Breast epithelium (tissue), 4 donors: Measurements from ENCODE around the gene DUSP3. TPM values are rescaled to one million over a fixed set of nuclear protein-coding genes. Genes with fewer than 3 reads are reported as not detected.

Source experiments
- DNase-seq, 2 donors: peaks; one replicate each; pipeline ENCODE4 v3.0.0-alpha.2; 2019; ENCODE audit warnings: low spot score in 2 of 2
- H3K27ac ChIP-seq, 2 donors: fragments of 200-600 bp; sonication (generic) in 1 of 2; one replicate each; pipeline ENCODE4 v1.5.1; 2016 to 2019; ENCODE audit warnings: mild to moderate bottlenecking in 1 of 2
- H3K27me3 ChIP-seq, 2 donors: fragments of 200-600 bp; sonication (generic) in 1 of 2; one replicate each; pipeline versions ENCODE4 v1.5.1 to v1.6.0; 2017 to 2019; ENCODE audit warnings: control low read depth in 1 of 2, mild to moderate bottlenecking in 1 of 2
- H3K36me3 ChIP-seq: fragments of 200-600 bp; one replicate; pipeline ENCODE4 v1.5.1; 2019
- H3K4me1 ChIP-seq, 2 donors: fragments of 200-600 bp; sonication (generic); one replicate each; pipeline ENCODE4 v1.5.1; 2016 to 2019; ENCODE audit warnings: control low read depth in 1 of 2
- H3K4me3 ChIP-seq, 3 donors: fragments of 200-600 bp; sonication (generic); 1 replicate in 2 of 3; 2 replicates in 1 of 3; pipeline ENCODE4 v1.5.1; 2016 to 2019; ENCODE audit warnings: mild to moderate bottlenecking in 3 of 3, moderate library complexity in 2 of 3
- H3K9me3 ChIP-seq, 2 donors: fragments of 200-600 bp; sonication (generic) in 1 of 2; one replicate each; pipeline ENCODE4 v1.5.1; 2016 to 2019; ENCODE audit warnings: control low read depth in 1 of 2
- POLR2A ChIP-seq: fragments of 450-650 bp; IDR thresholded peaks from one replicate; pipeline ENCODE4 v1.6.1; 2016; ENCODE audit warnings: antibody characterized with exemption, mild to moderate bottlenecking, moderate library complexity
- POLR2AphosphoS5 ChIP-seq, 3 donors: sonication (generic); formaldehyde crosslinking; IDR thresholded peaks; one replicate each; pipeline ENCODE4 v1.6.1; 2017; ENCODE audit warnings: antibody characterized with exemption in 3 of 3
- intact Hi-C: fragments of 100-400 bp; cut with DNase I; formaldehyde crosslinking; loops from one replicate; pipeline ENCODE4 v1.15.1; 2023; ENCODE audit warnings: low total_unique reads
- total RNA-seq, 3 donors: library from RNA; depleted of rRNA; stranded (reverse); fragments of >200 nt; gene quantifications; one replicate each; pipeline ENCODE4 v1.1.0, GENCODE V29; 2016
- TF ChIP-seq, protein P1 (sequence below), 3 donors: fragments of 450-650 bp; IDR thresholded peaks; one replicate each; pipeline ENCODE4 v1.5.1; 2016 to 2017; ENCODE audit warnings: antibody characterized with exemption in 3 of 3, mild to moderate bottlenecking in 3 of 3, moderate library complexity in 3 of 3

DUSP3 gene
- total RNA-seq, 3 donors from 2014 or later = 51.5 to 74.9 (median 62.6) TPM

- H3K36me3 ChIP-seq = no peaks in the 10 kb centered on the region
- no peak overlapping the region for H3K4me3 ChIP-seq
- intact Hi-C loops = no loop called here
- TF ChIP-seq POLR2AphosphoS5 (IDR thresholded peaks at IDR 0.05) = no peak
- TF ChIP-seq POLR2A = no peak
- TF ChIP-seq, protein P1, sequence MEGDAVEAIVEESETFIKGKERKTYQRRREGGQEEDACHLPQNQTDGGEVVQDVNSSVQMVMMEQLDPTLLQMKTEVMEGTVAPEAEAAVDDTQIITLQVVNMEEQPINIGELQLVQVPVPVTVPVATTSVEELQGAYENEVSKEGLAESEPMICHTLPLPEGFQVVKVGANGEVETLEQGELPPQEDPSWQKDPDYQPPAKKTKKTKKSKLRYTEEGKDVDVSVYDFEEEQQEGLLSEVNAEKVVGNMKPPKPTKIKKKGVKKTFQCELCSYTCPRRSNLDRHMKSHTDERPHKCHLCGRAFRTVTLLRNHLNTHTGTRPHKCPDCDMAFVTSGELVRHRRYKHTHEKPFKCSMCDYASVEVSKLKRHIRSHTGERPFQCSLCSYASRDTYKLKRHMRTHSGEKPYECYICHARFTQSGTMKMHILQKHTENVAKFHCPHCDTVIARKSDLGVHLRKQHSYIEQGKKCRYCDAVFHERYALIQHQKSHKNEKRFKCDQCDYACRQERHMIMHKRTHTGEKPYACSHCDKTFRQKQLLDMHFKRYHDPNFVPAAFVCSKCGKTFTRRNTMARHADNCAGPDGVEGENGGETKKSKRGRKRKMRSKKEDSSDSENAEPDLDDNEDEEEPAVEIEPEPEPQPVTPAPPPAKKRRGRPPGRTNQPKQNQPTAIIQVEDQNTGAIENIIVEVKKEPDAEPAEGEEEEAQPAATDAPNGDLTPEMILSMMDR (IDR thresholded peaks at IDR 0.05) = no peak
- no peaks in the 10 kb centered on the region for H3K27me3 ChIP-seq
- no peaks in the 10 kb centered on the region for H3K9me3 ChIP-seq
- no peaks in the 10 kb centered on the region for H3K4me1 ChIP-seq
- H3K27ac ChIP-seq = no peak overlapping the region
- DNase-seq = no peak
Measured at GRCh38 chr17:43722269-43722619, 56.5 kb downstream of the DUSP3 start.

GRCh38 chr17:43721537-43722268 is 57.1 kb downstream of the DUSP3 start:
- TF ChIP-seq POLR2A = no peak
- TF ChIP-seq POLR2AphosphoS5 (IDR thresholded peaks at IDR 0.05) = no peak
- TF ChIP-seq, protein P1 (IDR thresholded peaks at IDR 0.05) = no peak
- H3K4me1 ChIP-seq = no peaks in the 10 kb centered on the region
- intact Hi-C loops = no loop called here
- H3K4me3 ChIP-seq = no peak overlapping the region
- no peaks in the 10 kb centered on the region for H3K9me3 ChIP-seq
- H3K36me3 ChIP-seq = no peaks in the 10 kb centered on the region
- no peak for DNase-seq
- H3K27me3 ChIP-seq = no peaks in the 10 kb centered on the region
- no peak overlapping the region for H3K27ac ChIP-seq

DNA sequence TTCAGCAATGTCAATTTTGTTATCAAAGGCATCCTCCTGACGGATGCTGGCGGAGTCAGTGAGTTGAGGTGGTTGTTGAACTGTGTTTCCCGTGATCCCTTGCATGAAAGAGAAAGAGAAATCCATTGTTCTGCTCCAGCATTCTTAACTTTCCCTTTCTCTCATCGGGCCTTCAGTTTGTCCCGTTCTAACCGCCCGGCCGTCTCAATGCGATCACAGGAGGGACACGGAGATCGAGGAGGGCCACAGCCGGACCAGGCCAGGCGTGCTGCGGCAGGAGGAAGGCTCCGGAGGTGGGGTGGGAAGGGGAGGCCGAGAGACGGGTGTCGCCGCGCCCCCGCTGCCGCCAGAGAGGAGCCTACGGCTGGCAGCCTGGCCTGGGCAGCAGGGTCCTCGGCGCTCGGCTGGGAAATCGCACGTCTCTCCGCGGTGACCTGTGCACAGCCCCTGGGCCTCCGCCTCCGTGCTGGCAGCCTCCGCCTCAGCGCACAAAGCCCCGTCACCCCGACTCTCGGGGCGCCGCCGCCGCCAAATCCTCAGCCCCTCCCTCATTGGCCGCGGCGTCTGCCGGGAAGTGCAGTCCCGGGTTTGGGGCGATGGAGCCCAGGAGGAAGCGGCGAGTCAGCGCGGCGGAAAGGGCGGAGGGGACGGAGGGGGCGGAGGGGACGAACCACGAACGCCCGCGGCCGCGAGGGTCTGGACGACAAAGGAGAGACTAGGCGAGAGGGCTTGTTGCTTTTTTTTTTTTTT is 58.3 kb downstream of the DUSP3 start:
- Histone ChIP-seq H3K27me3 (no peaks in the 10 kb centered on the region), H3K36me3 (no peaks in the 10 kb centered on the region), H3K4me1 (no peaks in the 10 kb centered on the region), H3K9me3 (no peaks in the 10 kb centered on the region), H3K27ac (peak overlapping the region; percentile 94 to 99), H3K4me3 (peak overlapping the region; percentile 62 to 87 (median 86))
- DNase-seq = peak; percentile 60 to 74
- TF ChIP-seq, protein P1 (IDR thresholded peaks at IDR 0.05) = no peak
- peak; percentile 60 to 74 (median 72) for TF ChIP-seq POLR2AphosphoS5 (IDR thresholded peaks at IDR 0.05)
- intact Hi-C loops = no loop called here

DNA sequence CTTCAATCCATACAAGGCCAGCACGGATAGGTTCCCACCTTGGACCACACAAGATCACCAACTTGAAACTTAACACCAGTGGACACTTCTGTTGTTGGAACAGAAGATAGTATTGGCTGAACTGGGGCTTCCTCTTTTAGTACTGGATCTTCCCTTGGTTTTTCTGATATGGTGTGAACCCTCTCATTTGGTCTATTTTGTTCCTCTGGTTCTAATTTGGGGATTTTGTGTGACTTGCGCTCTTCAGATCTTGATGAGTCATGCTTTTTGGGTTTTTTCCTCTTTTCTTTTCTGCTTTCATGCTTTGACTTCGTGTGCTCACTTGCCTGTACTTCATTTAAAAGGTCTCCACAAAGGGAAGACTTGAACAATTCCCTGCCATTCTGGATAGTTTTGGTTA is 59.2 kb downstream of the DUSP3 start:
- no peak overlapping the region for H3K4me3 ChIP-seq
- no peak overlapping the region for H3K27ac ChIP-seq
- H3K27me3 ChIP-seq = no peaks in the 10 kb centered on the region
- H3K9me3 ChIP-seq = no peaks in the 10 kb centered on the region
- no peak for TF ChIP-seq POLR2A
- TF ChIP-seq POLR2AphosphoS5 (IDR thresholded peaks at IDR 0.05) = no peak
- TF ChIP-seq, protein P1 (IDR thresholded peaks at IDR 0.05) = no peak
- no peaks in the 10 kb centered on the region for H3K4me1 ChIP-seq
- no peaks in the 10 kb centered on the region for H3K36me3 ChIP-seq
- no peak for DNase-seq
- intact Hi-C loops = no loop called here

DNA sequence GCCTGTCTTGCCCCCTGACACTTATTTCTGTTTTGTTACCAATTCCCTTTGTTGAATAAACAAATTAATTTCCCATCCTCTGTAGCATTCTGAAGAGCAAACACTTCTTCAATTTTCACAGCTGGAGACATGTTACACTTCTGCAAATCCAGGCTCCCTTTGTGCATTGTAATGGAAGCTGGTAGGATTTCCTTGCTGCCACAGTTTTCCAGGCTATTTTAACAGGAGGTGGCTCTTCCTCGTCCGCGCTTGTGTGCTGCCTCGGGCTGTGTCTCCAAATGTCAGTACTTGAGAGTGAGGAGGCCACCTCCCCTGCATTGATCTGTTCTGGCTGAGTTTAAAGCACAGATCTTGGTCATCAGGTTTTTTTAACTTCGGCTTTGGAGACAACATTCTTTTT is 60.2 kb downstream of the DUSP3 start:
- no peaks in the 10 kb centered on the region for H3K36me3 ChIP-seq
- intact Hi-C loops = no loop called here
- no peak overlapping the region for H3K27ac ChIP-seq
- TF ChIP-seq POLR2AphosphoS5 (IDR thresholded peaks at IDR 0.05) (no peak), POLR2A (no peak)
- TF ChIP-seq, protein P1 (IDR thresholded peaks at IDR 0.05) = no peak
- H3K4me3 ChIP-seq = no peak overlapping the region
- H3K4me1 ChIP-seq = no peaks in the 10 kb centered on the region
- no peaks in the 10 kb centered on the region for H3K27me3 ChIP-seq
- DNase-seq = no peak
- no peaks in the 10 kb centered on the region for H3K9me3 ChIP-seq
